ENCODE results near the gene DYNC1I2.

DYNC1I2 gene

DNA sequence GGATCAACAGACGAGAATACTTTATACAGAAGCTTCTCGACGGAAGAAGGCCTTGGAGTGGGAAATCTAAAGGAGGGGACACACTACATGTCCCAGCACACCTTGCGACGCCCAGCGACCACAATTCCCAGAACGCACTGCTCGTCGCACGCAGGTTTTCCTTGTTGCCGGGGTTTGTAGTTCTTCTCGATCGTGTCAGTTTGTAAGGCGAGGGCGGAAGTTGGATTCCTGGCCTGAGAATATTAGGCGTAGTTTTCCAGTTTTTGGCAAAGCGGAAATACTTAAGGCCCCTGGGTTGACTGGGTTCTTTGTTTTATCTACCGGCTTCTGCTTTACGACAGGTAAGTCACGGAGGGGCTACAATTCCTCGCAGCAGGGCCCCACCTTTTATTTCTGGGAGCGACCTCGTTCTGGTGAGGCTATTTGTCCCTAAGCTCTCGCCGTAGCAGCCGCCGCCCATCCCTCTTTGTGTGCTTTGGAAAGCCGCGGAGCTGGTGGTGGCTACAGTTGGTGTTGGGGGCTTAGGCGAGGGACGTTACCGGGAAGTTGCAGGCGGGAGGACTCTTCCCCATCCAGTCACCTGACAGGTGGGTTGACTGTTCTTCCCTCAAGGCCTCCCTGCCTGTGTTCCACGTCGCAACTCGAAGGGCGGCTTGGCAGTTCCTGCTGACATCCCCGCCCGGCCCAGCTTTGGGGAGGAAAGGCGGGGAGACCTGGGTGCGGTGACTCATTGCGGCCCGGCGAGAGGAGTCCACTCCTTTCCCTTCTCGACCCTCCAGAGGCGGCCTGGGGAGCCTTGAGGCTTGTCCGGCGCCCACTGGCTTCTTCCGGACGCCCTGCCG, at the start of gene DYNC1I2:
DYNC1I2 (plus strand) TSS at position 183 of the 842 bp plus-strand sequence. CDS start 2,687 bp downstream, outside the sequence.
- peak; percentile 73 for TF ChIP-seq ZFX (IDR thresholded peaks at IDR 0.05)
- TF ChIP-seq, protein P1, sequence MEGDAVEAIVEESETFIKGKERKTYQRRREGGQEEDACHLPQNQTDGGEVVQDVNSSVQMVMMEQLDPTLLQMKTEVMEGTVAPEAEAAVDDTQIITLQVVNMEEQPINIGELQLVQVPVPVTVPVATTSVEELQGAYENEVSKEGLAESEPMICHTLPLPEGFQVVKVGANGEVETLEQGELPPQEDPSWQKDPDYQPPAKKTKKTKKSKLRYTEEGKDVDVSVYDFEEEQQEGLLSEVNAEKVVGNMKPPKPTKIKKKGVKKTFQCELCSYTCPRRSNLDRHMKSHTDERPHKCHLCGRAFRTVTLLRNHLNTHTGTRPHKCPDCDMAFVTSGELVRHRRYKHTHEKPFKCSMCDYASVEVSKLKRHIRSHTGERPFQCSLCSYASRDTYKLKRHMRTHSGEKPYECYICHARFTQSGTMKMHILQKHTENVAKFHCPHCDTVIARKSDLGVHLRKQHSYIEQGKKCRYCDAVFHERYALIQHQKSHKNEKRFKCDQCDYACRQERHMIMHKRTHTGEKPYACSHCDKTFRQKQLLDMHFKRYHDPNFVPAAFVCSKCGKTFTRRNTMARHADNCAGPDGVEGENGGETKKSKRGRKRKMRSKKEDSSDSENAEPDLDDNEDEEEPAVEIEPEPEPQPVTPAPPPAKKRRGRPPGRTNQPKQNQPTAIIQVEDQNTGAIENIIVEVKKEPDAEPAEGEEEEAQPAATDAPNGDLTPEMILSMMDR (conservative IDR thresholded peaks at IDR 0.05) = no peak
- H3K27ac ChIP-seq = peak within 1 kb of the TSS; percentile 83

DNA sequence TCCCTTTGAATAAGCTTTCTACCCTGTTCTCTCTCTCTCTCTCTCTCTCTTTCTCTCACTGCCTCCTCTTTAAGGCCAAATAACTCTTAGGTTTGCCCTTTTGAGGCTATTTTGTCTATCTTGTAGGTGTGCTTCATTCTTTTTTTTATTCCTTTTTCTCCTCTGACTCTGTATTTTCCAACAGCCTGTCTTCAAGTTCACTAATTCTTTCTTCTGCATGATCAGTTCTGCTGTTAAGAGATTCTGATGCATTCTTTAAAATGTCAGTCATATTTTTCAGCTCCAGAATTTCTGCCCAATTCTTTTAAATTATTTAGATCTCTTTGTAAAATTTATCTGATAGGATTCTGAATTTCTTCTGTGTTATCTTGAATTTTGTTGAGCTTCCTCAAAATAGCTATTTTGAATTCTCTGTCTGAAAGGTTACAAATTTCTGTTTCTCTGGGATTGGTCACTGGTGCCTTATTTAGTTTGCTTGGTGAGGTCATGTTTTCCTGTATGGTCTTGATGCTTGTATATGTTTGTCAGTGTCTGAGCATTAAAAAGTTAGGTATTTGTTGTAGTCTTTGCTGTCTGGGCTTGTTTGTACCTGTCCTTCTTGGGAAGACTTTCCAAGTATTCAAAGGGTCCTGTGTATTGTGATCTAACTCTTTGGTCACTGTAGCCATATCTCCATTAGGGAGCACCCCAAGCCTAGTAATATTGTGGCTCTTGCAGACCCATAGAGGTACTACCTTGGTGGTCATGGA, 35.4 kb upstream of the DYNC1I2 start:
- H3K27ac ChIP-seq = no peak overlapping the region
- TF ChIP-seq, protein P1 (conservative IDR thresholded peaks at IDR 0.05) = no peak
- TF ChIP-seq ZFX (IDR thresholded peaks at IDR 0.05) = no peak

GRCh38 chr2:171652416-171652785, 34.9 kb upstream of the DYNC1I2 start:
- no peak overlapping the region for H3K27ac ChIP-seq
- TF ChIP-seq ZFX (IDR thresholded peaks at IDR 0.05) = no peak
- TF ChIP-seq, protein P1 (conservative IDR thresholded peaks at IDR 0.05) = no peak

GRCh38 chr2:171655586-171655985, 31.7 kb upstream of the DYNC1I2 start:
- no peak for TF ChIP-seq ZFX (IDR thresholded peaks at IDR 0.05)
- TF ChIP-seq, protein P1 (conservative IDR thresholded peaks at IDR 0.05) = no peak
- no peak overlapping the region for H3K27ac ChIP-seq

DNA sequence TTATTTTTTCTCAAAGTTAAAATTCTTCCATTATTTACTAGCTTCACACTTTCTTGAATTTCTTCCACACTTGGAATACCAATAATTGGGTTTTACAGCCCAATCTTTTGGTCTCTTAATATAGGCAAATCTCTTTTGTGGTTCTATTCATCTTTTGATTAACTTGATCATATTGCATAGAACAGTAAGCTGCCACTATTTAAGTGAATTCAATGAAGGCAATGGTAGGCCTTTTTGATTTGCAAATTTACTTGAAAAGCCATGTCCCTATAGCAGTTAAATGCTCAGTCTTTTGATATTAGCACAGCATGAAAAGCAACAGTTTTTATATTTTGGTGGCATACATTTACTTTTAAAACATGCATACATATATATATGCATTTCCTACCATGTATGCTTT, 20.2 kb upstream of the DYNC1I2 start:
- TF ChIP-seq ZFX (IDR thresholded peaks at IDR 0.05) = no peak
- TF ChIP-seq, protein P1 (conservative IDR thresholded peaks at IDR 0.05) = no peak
- H3K27ac ChIP-seq = no peak overlapping the region

DNA sequence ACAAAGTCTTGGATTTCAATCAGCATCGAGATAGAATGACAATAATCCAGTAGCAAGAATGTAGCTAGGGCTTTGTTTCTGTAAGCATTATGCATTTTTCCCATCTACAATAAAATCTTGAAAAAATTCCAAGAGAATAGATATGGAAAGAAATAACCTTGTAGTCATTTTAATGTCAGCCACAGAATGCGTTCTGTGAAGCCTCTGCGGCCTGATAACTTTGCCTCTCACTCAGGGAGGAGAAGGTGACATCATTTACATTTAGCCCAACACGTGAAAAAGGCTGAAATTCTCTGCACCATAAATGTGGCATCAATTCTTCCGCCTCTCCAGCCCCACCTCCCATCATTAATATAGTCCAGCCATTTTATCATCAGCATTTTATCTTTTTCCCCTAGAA, 19.1 kb upstream of the DYNC1I2 start:
- H3K27ac ChIP-seq = no peak overlapping the region
- TF ChIP-seq, protein P1 (conservative IDR thresholded peaks at IDR 0.05) = no peak
- no peak for TF ChIP-seq ZFX (IDR thresholded peaks at IDR 0.05)

- TF ChIP-seq ZFX (IDR thresholded peaks at IDR 0.05) = no peak
- TF ChIP-seq, protein P1 (conservative IDR thresholded peaks at IDR 0.05) = no peak
- no peak overlapping the region for H3K27ac ChIP-seq
Observed at GRCh38 chr2:171669121-171669520, 18.1 kb upstream of the DYNC1I2 start.

Data from C4-2B (cell line).